Uterus (tissue), 4 donors: Measurements from ENCODE around the gene INIP. TPM values are rescaled to one million over a fixed set of nuclear protein-coding genes. Genes with fewer than 3 reads are reported as not detected.
"Not testable (repeated sequence)": the region's sequence is repeated elsewhere in the genome, so short reads cannot be mapped to it uniquely, and the experiment has no call there.

Experiments used
- DNase-seq, 2 donors: peaks; one replicate each; pipeline ENCODE4 v3.0.0-alpha.2; 2019 to 2020
- H3K27ac ChIP-seq, 2 donors: fragments of 200-600 bp; sonication (generic); 1 replicate in 1 of 2; 2 replicates in 1 of 2; pipeline ENCODE4 v1.5.1; 2016 to 2018
- H3K27me3 ChIP-seq, 2 donors: fragments of 200-600 bp; sonication (generic); one replicate each; pipeline ENCODE4 v1.5.1; 2018 to 2019; ENCODE audit warnings: control low read depth in 1 of 2
- H3K36me3 ChIP-seq, 2 donors: fragments of 200-600 bp; sonication (generic); one replicate each; pipeline ENCODE4 v1.5.1; 2019; ENCODE audit warnings: control low read depth in 1 of 2
- H3K4me1 ChIP-seq, 2 donors: fragments of 200-600 bp; sonication (generic); one replicate each; pipeline ENCODE4 v1.5.1; 2018 to 2019; ENCODE audit warnings: control low read depth in 1 of 2
- H3K4me3 ChIP-seq, 2 donors: fragments of 200-600 bp; sonication (generic); 1 replicate in 1 of 2; 2 replicates in 1 of 2; pipeline ENCODE4 v1.5.1; 2018 to 2019; ENCODE audit warnings: mild to moderate bottlenecking in 1 of 2
- H3K9me3 ChIP-seq, 2 donors: fragments of 200-600 bp; sonication (generic); one replicate each; pipeline ENCODE4 v1.5.1; 2019; ENCODE audit warnings: control low read depth in 1 of 2
- CTCF ChIP-seq, 4 experiments: fragments of 200-600 bp in 2 of 4; fragments of 450-650 bp in 2 of 4; sonication (generic) in 2 of 4; IDR thresholded peaks; one replicate each; pipeline ENCODE4 v1.5.1; 2016 to 2019; ENCODE audit warnings: antibody characterized with exemption in 4 of 4, mild to moderate bottlenecking in 2 of 4, moderate library complexity in 1 of 4
- POLR2A ChIP-seq, 2 donors: fragments of 450-650 bp; IDR thresholded peaks; one replicate each; pipeline ENCODE4 v1.6.1; 2016; ENCODE audit warnings: antibody characterized with exemption in 2 of 2, mild to moderate bottlenecking in 1 of 2, moderate library complexity in 1 of 2
- intact Hi-C: fragments of 100-400 bp; cut with DNase I; formaldehyde crosslinking; loops from one replicate; pipeline ENCODE4 v1.15.1; 2023; ENCODE audit warnings: low total_unique reads
- total RNA-seq, 4 donors: library from RNA; depleted of rRNA in 3 of 4; stranded (reverse); fragments of >200 nt in 3 of 4; gene quantifications; one replicate each; pipeline versions ENCODE4 v1.1.0 to v1.2.4, GENCODE V29; 2014 to 2023
- donor health status: DM: yes; HTN: yes; CAD: no.

Gene INIP
- total RNA-seq, 4 donors from 2014 or later: 15.2 to 215 (median 57.6) TPM

- Histone ChIP-seq H3K4me1 (no peaks in the 10 kb centered on the region), H3K9me3 (no peaks in the 10 kb centered on the region), H3K27ac (no peak overlapping the region), H3K4me3 (no peak overlapping the region), H3K27me3 (no peaks in the 10 kb centered on the region), H3K36me3 (no peaks in the 10 kb centered on the region)
- TF ChIP-seq POLR2A (IDR thresholded peaks at IDR 0.05) (no peak), CTCF (IDR thresholded peaks at IDR 0.05) (no peak)
- intact Hi-C loops: no loop called here
- no peak for DNase-seq
These were observed 23.0 kb downstream of the INIP start for GRCh38 chr9:112694706-112695555.

GRCh38 chr9:112689161-112689740 lies 28.7 kb downstream of the INIP start:
- Histone ChIP-seq H3K27me3 (no peaks in the 10 kb centered on the region), H3K27ac (no peak overlapping the region), H3K4me3 (no peak overlapping the region), H3K36me3 (no peaks in the 10 kb centered on the region), H3K9me3 (no peaks in the 10 kb centered on the region), H3K4me1 (no peaks in the 10 kb centered on the region)
- TF ChIP-seq CTCF (IDR thresholded peaks at IDR 0.05) (no peak), POLR2A (IDR thresholded peaks at IDR 0.05) (no peak)
- intact Hi-C loops: no loop called here
- DNase-seq: no peak

- H3K36me3 ChIP-seq: no peaks in the 10 kb centered on the region
- peaks cover 0 to 10% of the 10 kb centered on the region in 2 donors for H3K9me3 ChIP-seq
- intact Hi-C loops: no loop called here
- H3K4me3 ChIP-seq: no peak overlapping the region
- no peak for DNase-seq
- no peak for TF ChIP-seq POLR2A (IDR thresholded peaks at IDR 0.05)
- TF ChIP-seq CTCF (IDR thresholded peaks at IDR 0.05): no peak
- H3K27me3 ChIP-seq: no peaks in the 10 kb centered on the region
- no peaks in the 10 kb centered on the region for H3K4me1 ChIP-seq
- H3K27ac ChIP-seq: no peak overlapping the region
These were observed 37.0 kb downstream of the INIP start for GRCh38 chr9:112680731-112681402.

DNA sequence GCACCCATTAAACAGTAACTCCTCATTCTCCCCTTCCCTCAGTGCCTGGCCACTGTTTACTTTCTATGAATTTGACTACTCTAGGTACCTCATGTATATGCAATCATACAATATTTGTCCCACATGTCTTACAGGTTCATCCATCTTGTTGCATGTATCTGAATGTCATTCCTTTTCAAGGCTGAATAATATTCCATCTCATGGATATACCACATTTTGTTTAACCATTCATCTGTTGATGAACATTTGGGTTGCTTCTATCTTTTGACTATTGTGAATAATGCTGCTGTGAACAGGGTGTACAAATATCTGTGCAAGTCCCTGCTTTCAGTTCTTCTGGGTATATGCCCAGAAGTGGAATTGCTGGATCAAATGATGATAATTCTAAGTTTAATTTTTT lies 40.9 kb downstream of the INIP start:
- intact Hi-C loops: no loop called here

DNA sequence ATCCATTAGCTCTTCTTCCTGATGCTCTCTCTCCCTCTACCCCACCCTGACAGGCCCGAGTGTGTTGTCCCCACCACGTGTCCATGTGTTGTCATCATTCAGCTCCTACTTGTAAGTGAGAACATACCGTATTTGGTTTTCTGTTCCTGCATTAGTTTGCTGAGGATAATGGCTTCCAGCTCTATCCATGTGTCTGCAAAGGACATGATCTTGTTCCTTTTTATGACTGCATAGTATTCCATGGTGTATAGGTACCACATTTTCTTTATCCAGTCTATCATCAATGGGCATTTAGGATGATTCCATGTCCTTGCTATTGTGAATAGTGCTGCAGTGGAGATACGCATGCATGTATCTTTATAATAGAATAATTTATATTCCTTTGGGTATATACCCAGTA lies 44.7 kb downstream of the INIP start:
- H3K36me3 ChIP-seq, H3K4me3 ChIP-seq, H3K27ac ChIP-seq, H3K27me3 ChIP-seq, intact Hi-C loops, H3K4me1 ChIP-seq, DNase-seq: not testable (repeated sequence)
- H3K9me3 ChIP-seq: peaks cover 0 to 10% of the 10 kb centered on the region in 2 donors

More for the DNA sequence above, 40.9 kb downstream of the INIP start:
- no peaks in the 10 kb centered on the region for H3K4me1 ChIP-seq
- TF ChIP-seq CTCF (IDR thresholded peaks at IDR 0.05) (no peak), POLR2A (IDR thresholded peaks at IDR 0.05) (no peak)
- no peak overlapping the region for H3K4me3 ChIP-seq
- no peaks in the 10 kb centered on the region for H3K27me3 ChIP-seq
- H3K36me3 ChIP-seq: no peaks in the 10 kb centered on the region
- no peak overlapping the region for H3K27ac ChIP-seq
- H3K9me3 ChIP-seq: peaks cover 0 to 10% of the 10 kb centered on the region in 2 donors
- no peak for DNase-seq
